HEK293 (cell line): ENCODE measurements around the gene LOXL1.

Experiments
- ZEB2 ChIP-seq: fragments of 450-650 bp; formaldehyde crosslinking; IDR thresholded peaks from 2 replicates; pipeline ENCODE4 v1.5.1; 2016; ENCODE audit warnings: missing biosample characterization, missing genetic modification characterization
- ZNF140 ChIP-seq: fragments of 450-650 bp; formaldehyde crosslinking; IDR thresholded peaks from 2 replicates; pipeline ENCODE4 v1.5.1; 2016; ENCODE audit warnings: missing biosample characterization, missing genetic modification characterization
- ZSCAN16 ChIP-seq: fragments of 450-650 bp; formaldehyde crosslinking; IDR thresholded peaks from 2 replicates; pipeline ENCODE4 v1.5.1; 2016; ENCODE audit warnings: missing biosample characterization, missing genetic modification characterization
- TF ChIP-seq, protein P1 (sequence below): fragments of 450-650 bp; formaldehyde crosslinking; IDR thresholded peaks from 2 replicates; pipeline ENCODE4 v1.5.1; 2016; ENCODE audit warnings: missing biosample characterization, missing genetic modification characterization
- TF ChIP-seq, protein P2 (sequence below): fragments of 450-650 bp; formaldehyde crosslinking; IDR thresholded peaks from 2 replicates; pipeline ENCODE4 v1.5.1; 2016; ENCODE audit warnings: missing biosample characterization, missing genetic modification characterization

DNA sequence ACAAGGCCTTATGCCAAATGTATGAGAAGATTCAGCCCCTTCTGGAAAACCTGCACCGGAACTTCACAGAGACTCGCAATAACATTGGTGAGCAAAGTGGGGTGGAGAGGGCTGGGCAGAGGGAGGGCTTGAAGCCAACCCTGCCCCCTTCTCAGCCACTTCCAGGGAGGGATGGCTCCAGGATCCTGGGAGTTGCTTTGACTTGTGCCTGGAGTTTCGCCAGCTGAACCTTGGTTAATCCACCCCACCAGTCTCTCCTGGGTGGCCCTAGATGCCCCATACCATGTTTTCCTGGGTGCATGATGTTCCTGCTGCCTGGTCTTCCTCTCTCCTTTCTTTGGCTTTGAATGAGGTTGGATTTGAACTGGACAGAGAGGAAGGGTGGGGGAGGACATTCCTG, 42.1 kb upstream of the LOXL1 start:
- TF ChIP-seq, protein P1, sequence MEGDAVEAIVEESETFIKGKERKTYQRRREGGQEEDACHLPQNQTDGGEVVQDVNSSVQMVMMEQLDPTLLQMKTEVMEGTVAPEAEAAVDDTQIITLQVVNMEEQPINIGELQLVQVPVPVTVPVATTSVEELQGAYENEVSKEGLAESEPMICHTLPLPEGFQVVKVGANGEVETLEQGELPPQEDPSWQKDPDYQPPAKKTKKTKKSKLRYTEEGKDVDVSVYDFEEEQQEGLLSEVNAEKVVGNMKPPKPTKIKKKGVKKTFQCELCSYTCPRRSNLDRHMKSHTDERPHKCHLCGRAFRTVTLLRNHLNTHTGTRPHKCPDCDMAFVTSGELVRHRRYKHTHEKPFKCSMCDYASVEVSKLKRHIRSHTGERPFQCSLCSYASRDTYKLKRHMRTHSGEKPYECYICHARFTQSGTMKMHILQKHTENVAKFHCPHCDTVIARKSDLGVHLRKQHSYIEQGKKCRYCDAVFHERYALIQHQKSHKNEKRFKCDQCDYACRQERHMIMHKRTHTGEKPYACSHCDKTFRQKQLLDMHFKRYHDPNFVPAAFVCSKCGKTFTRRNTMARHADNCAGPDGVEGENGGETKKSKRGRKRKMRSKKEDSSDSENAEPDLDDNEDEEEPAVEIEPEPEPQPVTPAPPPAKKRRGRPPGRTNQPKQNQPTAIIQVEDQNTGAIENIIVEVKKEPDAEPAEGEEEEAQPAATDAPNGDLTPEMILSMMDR (tag by site-specific recombination), result no peak
- TF ChIP-seq ZSCAN16 (tag by site-specific recombination) (no peak), ZEB2 (no peak), ZNF140 (tag by site-specific recombination) (no peak)
- TF ChIP-seq, protein P2, sequence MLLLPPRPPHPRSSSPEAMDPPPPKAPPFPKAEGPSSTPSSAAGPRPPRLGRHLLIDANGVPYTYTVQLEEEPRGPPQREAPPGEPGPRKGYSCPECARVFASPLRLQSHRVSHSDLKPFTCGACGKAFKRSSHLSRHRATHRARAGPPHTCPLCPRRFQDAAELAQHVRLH (tag by site-specific recombination), result no peak
